B cell (primary cell): Measurements from ENCODE around the gene GPER1.

Experiments
- EZH2 ChIP-seq: IDR thresholded peaks from 2 replicates; pipeline ENCODE4 v1.6.1; 2012; ENCODE audit warnings: borderline replicate concordance, low read depth, mild to moderate bottlenecking, moderate library complexity, low read length; ENCODE audit not compliant: insufficient read depth, poor library complexity, severe bottlenecking
- TF ChIP-seq, protein P1 (sequence below): fragments of 200-600 bp; IDR thresholded peaks from one replicate; pipeline ENCODE4 v1.8.0; 2022; ENCODE audit warnings: antibody characterized with exemption, mild to moderate bottlenecking

DNA sequence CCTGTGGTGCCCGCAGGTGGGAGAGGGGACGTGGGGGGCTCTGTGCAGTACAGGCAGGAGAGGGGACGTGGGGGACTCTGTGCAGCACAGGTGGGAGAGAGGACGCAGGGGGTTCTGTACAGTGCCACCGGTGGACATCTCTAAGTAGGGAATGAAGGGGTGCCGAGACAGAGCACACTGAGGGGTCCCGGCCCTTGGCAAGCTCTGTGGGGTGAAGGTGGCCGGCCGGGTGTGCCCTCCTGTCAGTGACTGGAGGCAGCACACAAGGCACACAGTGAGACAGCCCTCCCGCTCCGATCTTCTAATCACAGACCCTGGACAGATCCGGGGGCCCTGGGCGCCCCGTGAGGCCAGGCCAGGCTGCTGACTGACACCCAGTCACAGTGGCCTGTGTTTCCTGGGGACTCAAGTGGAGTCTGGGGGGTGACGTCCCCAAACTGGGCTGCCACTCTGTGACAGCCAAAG lies 32.4 kb upstream of the GPER1 start:
- no peak for TF ChIP-seq EZH2
- TF ChIP-seq, protein P1, sequence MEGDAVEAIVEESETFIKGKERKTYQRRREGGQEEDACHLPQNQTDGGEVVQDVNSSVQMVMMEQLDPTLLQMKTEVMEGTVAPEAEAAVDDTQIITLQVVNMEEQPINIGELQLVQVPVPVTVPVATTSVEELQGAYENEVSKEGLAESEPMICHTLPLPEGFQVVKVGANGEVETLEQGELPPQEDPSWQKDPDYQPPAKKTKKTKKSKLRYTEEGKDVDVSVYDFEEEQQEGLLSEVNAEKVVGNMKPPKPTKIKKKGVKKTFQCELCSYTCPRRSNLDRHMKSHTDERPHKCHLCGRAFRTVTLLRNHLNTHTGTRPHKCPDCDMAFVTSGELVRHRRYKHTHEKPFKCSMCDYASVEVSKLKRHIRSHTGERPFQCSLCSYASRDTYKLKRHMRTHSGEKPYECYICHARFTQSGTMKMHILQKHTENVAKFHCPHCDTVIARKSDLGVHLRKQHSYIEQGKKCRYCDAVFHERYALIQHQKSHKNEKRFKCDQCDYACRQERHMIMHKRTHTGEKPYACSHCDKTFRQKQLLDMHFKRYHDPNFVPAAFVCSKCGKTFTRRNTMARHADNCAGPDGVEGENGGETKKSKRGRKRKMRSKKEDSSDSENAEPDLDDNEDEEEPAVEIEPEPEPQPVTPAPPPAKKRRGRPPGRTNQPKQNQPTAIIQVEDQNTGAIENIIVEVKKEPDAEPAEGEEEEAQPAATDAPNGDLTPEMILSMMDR: no peak
